Measurements from ENCODE around the gene PRSS36. TPM values are rescaled to one million over a fixed set of nuclear protein-coding genes. Genes with fewer than 3 reads are reported as not detected.
A peak's percentile ranks its signal among the peaks of the same experiment; 100 is the strongest.

The PRSS36 gene
- total RNA-seq, 1 donor from 2014 or later = 2.7 TPM

DNA sequence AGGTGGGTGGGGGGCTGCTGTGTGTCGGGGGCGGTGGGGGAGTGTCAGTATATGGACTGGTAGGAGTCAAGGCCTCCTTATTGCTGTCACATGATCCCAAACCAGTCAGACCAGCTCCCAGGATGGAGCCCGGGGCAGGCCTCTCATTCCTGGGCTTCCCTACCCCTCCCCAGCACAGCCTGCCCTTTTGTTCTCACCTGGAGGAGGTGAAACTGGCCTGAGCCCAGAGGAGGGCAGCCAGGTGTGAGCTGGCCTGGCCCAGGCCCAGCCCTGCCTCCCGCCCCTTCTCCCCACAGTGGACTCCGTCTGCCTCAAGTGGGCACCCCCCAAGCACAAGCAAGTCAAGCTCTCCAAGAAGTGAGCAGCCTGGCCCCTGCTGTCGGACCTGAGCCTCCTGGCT is 19.0 kb downstream of the PRSS36 start:
- ATAC-seq (no peak), DNase-seq (no peak)
- intact Hi-C loops (cut with micrococcal nuclease) = no loop called here

GRCh38 chr16:31130336-31130891 is 19.5 kb downstream of the PRSS36 start:
- ATAC-seq = no peak
- intact Hi-C loops (cut with micrococcal nuclease) = no loop called here
- no peak for DNase-seq

GRCh38 chr16:31129568-31130335 is 20.1 kb downstream of the PRSS36 start:
- peak; percentile 81 for DNase-seq
- intact Hi-C loops (cut with micrococcal nuclease) = no loop called here

DNA sequence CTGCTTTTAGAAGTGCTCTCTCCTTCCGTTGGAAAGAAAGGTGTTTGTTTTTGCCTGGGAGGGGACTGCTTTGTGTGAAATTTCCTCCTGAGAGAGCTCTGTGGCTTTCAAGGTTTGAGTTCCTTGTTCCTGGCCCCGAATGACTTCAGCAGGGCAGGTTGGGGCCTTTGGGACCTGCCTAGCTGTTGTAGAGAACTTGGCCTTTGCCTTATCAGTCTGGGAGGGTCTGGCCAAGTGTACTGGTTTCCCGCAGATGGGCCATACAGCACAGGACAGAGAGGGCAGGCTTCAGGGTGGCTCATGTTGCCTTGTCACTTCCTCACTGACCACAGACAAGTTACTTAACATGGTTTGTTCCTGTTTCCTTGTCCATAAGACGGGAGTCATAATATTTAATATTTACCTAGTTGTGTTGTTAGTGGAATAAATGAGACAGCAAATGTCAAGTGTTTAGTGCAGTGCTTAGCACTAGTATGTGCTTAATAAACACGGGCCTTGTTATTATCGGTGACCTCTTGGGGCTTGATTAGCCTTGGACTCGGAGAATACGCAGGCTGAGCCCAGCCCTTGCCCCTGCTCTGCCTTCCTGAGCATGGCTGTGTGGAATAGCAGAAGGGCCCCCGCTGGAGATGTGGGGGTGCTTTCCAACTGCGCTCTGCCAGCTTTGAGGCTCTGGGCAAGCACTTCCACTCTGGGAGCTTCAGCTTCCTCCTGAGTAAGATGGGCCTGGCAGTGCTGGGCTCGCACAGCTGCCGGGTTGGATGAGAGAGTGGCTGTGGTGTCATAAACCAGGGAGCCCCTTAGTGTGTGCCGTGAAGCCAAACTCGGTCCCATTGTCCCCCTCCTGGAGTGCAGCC is 20.9 kb downstream of the PRSS36 start:
- ATAC-seq (peak; percentile 70), DNase-seq (no peak)

More at GRCh38 chr16:31129568-31130335, 20.1 kb downstream of the PRSS36 start:
- peak; percentile 37 for ATAC-seq

GRCh38 chr16:31127182-31127581 is 22.7 kb downstream of the PRSS36 start:
- no peak for DNase-seq
- no peak for ATAC-seq
- intact Hi-C loops (cut with micrococcal nuclease) = no loop called here

More for the DNA sequence above, 20.9 kb downstream of the PRSS36 start:
- intact Hi-C loops (cut with micrococcal nuclease) = no loop called here

DNA sequence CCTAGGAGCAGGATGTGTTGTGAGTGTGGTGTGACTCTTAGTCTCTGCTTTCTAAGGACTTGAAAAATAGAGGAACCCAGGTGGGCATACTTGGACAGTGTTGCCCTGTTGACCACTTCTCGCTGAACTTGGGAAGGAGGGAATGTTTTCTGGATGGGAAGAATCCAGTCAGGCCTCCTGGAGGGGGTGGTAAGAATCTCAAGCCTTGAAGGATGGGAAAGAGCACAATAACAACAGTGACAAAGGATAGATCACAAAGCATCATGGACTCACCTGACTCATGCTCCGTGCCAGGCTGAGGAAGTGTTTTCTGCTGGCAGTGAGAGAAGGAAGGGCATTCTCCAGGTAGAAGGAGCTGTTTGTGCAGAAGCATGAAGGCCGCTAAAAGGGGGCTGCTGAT is 24.0 kb downstream of the PRSS36 start:
- intact Hi-C loops (cut with micrococcal nuclease) = no loop called here
- DNase-seq (no peak), ATAC-seq (no peak)

- intact Hi-C loops (cut with micrococcal nuclease) = no loop called here
- ATAC-seq (no peak), DNase-seq (no peak)
Observed at GRCh38 chr16:31120129-31120528, 29.7 kb downstream of the PRSS36 start.

- DNase-seq (peak; percentile 26), ATAC-seq (peak; percentile 4)
- intact Hi-C loops (cut with micrococcal nuclease) = no loop called here
Observed at GRCh38 chr16:31118223-31119155, 31.4 kb downstream of the PRSS36 start.

DNA sequence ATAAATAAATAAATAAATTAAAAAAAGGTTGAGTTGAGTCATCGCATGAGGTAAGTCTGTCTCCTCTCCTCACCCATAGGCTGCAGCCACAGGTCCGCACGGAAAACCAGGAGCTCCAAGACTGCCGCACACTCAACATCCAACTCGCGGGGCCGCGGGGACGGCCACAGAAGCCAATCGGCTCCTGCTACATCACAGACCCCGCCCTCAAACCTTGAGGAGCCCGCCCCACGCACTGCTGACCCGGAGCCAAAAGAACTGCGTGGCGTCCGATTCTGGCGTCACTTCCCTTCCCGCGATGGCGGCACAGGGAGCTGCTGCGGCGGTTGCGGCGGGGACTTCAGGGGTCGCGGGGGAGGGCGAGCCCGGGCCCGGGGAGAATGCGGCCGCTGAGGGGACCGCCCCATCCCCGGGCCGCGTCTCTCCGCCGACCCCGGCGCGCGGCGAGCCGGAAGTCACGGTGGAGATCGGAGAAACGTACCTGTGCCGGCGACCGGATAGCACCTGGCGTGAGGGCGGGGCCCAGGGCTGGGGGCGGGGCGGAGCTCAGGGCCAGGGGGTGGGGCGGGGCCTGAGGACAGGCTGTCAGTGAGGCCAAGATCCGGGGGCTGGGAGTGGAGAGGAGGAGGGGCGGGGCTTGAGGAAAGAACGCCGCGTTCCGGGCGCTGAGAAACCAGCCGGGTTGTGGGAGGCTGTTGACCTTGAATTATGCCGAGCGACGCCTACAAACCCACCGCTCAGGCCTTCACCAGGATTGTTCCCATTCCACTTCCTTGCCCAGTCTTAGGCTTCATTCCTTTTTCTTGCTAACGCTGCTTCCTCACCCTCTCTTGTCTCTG is 32.3 kb downstream of the PRSS36 start, which contains the start of gene KAT8:
Gene KAT8, plus strand, starts transcription at position 281 of the 839 bp plus-strand sequence. Its CDS starts 18 bp downstream, at position 299.
- peak; percentile 99 for DNase-seq
- intact Hi-C loops (cut with micrococcal nuclease) = no loop called here
- peak; percentile 96 for ATAC-seq

DNA sequence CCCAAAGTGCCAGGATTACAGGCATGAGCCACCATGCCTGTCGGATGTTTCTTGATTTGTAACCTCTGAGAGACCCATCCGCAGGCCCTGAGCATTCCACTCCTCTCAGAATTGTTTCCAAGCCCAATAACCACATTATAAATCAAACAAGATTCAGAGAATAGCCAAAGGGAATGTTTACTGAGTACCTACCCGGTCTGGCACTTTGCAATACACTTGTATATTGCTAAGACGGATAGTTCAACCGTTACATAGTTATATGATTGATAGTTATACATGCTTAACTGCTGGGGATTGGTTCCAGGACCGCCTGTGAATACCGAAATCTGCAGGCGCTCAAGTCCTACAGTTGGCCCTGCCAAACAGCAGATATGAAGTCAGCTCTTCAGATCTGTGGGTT is 35.4 kb downstream of the PRSS36 start:
- intact Hi-C loops (cut with micrococcal nuclease) = no loop called here
- DNase-seq (no peak), ATAC-seq (no peak)

GRCh38 chr16:31113121-31114120 is 36.4 kb downstream of the PRSS36 start:
- intact Hi-C loops (cut with micrococcal nuclease) = no loop called here
- DNase-seq (no peak), ATAC-seq (no peak)

DNA sequence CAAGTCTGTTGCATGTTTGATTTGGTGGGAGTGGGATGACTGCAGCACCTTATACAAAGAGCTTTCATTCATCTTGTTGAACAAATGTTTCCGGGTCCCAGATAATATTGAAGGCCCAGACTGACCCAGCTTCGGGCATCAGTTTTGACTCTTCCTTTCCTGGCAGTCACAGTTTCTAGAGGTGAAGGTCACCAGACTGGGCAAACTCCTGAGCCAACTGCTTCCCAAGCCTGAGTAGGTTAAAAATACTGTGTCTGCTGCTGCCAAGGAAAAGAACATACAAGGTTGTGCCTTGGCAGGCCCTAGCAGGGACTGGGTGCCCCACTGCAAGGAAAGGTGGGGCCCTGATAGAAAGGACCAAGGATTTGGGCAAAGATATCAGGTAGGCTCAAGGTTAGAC is 37.2 kb downstream of the PRSS36 start:
- ATAC-seq (peak; percentile 43), DNase-seq (no peak)
- intact Hi-C loops (cut with micrococcal nuclease) = no loop called here

- intact Hi-C loops (cut with micrococcal nuclease) = no loop called here
- no peak for ATAC-seq
- no peak for DNase-seq
Observed at GRCh38 chr16:31111881-31112466, 37.9 kb downstream of the PRSS36 start.

GRCh38 chr16:31110106-31111034 is 39.5 kb downstream of the PRSS36 start:
- DNase-seq (peak; percentile 20), ATAC-seq (no peak)
- intact Hi-C loops (cut with micrococcal nuclease) = no loop called here

- DNase-seq (no peak), ATAC-seq (no peak)
- intact Hi-C loops (cut with micrococcal nuclease) = no loop called here
Observed at GRCh38 chr16:31109622-31110021, 40.2 kb downstream of the PRSS36 start.
